Measurements from ENCODE around the gene TLE2.

TLE2 gene

GRCh38 chr19:2982983-2983350 lies 46.1 kb downstream of the TLE2 start:
- peak overlapping the region; percentile 66 for H3K4me3 ChIP-seq
- no peak for TF ChIP-seq CTCF (IDR thresholded peaks at IDR 0.05)
- peak; percentile 97 for DNase-seq (ENCODE audit: low spot score)
- H3K27ac ChIP-seq: peak overlapping the region; percentile 90

- DNase-seq (ENCODE audit: low spot score): no peak
- Histone ChIP-seq H3K4me3 (peak overlapping the region; percentile 40), H3K27ac (peak overlapping the region; percentile 90)
- TF ChIP-seq CTCF (IDR thresholded peaks at IDR 0.05): no peak
Measured at GRCh38 chr19:2982561-2982960, 46.5 kb downstream of the TLE2 start.

DNA sequence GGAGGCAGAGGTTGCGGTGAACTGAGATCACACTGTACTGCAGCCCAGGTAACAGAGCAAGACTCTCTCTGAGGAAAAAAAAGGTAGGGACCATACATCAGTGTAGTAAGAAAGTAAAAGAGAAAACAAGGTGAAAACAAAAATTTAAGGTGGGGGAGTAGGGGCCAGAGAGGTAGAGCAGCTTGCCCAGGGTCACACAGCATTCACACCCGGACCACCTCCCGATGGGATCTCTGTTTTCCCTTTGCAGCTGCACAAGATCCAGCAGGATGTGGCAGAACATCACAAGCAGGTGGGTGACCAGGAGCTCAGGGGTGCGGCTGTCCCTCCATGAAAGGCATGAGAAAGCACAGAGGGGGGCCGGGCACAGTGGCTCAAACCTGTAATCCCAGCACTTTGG lies 47.2 kb downstream of the TLE2 start:
- H3K27ac ChIP-seq: peak overlapping the region in 1 of 2 donors; percentile 28
- DNase-seq (ENCODE audit: low spot score): no peak
- no peak for TF ChIP-seq CTCF (IDR thresholded peaks at IDR 0.05)
- no peak overlapping the region for H3K4me3 ChIP-seq

GRCh38 chr19:2978772-2979171 lies 50.3 kb downstream of the TLE2 start:
- DNase-seq (ENCODE audit: low spot score): no peak
- Histone ChIP-seq H3K27ac (peak overlapping the region in 1 of 2 donors; percentile 24), H3K4me3 (no peak overlapping the region)
- no peak for TF ChIP-seq CTCF (IDR thresholded peaks at IDR 0.05)

DNA sequence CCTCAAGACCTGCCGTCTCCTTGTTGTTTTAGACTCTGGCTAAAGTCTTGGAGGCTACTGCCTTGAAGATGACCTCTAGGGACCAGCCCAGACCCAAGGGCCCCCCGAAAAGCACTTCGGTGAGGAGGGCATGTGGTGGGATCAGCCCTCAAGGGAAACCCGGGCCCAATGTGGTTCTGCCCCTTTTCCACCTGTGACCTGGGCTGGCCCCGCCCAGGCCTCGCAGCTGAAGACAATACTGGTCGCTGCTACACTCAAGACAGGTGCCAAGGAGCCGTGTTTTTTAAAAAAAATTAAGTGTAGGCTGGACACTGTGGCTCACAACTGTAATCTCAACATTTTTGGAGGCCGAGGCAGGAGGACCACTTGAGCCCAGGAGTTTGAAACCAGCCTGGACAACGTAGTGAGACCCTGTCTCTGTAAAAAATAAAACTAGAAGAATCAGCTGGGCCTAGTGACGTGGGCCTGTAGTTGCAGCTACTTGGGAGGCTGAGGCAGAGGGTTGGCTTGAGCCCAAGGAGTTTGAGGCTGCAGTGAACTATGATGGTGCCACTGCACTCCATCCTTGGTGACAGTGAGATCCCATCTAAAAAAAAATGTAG lies 50.8 kb downstream of the TLE2 start:
- TF ChIP-seq CTCF (IDR thresholded peaks at IDR 0.05): no peak
- H3K27ac ChIP-seq: peak overlapping the region in 1 of 2 donors; percentile 24
- no peak for DNase-seq (ENCODE audit: low spot score)
- no peak overlapping the region for H3K4me3 ChIP-seq

DNA sequence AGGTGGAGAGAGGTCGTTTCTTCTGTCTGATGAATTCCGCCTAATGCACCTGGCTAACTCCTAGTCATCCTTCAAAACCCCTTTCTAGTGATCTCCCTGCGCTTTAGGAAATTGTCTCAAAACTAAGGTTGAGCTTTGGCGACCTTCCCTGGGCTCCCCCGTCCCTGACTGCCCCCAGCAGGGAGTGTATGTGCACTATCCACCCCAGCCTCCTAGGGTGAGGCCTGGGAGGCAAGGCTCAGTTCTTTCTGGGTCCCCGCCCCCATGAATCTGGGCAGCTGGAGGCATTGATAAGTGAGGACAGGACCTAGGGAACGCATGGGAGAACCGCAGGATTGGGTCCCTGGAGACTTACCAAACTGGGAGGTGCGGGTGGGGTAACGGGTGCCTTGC lies 51.3 kb downstream of the TLE2 start:
- no peak for DNase-seq (ENCODE audit: low spot score)
- H3K27ac ChIP-seq: peak overlapping the region in 1 of 2 donors; percentile 24
- TF ChIP-seq CTCF (IDR thresholded peaks at IDR 0.05): no peak
- H3K4me3 ChIP-seq: peak overlapping the region; percentile 76

DNA sequence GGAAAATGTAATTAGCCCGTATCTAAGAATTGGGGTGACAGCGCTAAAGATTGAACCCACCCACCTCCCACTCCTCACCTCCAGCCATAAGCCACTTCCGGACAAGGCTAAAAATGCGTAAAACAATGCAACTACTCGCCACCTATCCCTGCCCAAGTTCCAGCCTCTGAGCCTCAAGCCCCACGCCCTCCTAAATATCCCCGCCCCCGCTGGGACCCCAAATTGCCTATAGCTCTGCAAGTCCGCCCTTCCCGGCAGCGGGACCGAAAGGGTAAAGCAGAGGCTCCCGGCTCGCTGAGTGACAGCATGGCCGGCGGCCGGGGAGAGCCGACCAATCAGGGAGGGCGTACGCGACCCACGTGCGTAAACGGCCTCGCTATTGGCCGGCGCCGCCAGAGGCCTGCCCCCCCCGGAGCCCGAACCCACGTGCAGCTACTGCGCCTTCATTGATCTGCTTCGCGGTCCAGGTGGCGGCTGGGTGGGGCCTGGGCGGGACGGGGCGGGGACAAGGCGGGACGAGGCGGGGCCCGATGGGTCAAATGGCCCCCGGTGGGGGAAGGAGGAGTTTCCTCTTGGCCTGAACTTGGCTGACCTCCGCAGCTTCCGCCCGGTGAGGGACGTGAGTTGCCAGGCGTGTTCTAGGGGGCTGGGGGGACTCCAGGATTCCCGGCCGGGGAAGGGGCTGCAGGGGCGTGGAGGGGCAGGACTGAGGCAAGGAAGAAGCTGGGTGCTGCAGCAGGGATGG lies 51.9 kb downstream of the TLE2 start, which contains the start of gene TLE6:
TLE6 (plus strand) TSS at position 564 of the 745 bp plus-strand sequence. CDS start 670 bp downstream, outside the sequence.
- Histone ChIP-seq H3K27ac (peak within 1 kb of the TSS in 1 of 2 donors; percentile 24), H3K4me3 (peak within 1 kb of the TSS; percentile 76)
- peak; percentile 94 for DNase-seq (ENCODE audit: low spot score)
- TF ChIP-seq CTCF (IDR thresholded peaks at IDR 0.05): no peak
